ENCODE measurements around the gene ATP6V1A. TPM values are rescaled to one million over a fixed set of nuclear protein-coding genes. Genes with fewer than 3 reads are reported as not detected.
"Not testable (repeated sequence)": the region's sequence is repeated elsewhere in the genome, so short reads cannot be mapped to it uniquely, and the experiment has no call there.

ATP6V1A gene
- total RNA-seq, 1 donor from 2014 or later, result 46.6 TPM

DNA sequence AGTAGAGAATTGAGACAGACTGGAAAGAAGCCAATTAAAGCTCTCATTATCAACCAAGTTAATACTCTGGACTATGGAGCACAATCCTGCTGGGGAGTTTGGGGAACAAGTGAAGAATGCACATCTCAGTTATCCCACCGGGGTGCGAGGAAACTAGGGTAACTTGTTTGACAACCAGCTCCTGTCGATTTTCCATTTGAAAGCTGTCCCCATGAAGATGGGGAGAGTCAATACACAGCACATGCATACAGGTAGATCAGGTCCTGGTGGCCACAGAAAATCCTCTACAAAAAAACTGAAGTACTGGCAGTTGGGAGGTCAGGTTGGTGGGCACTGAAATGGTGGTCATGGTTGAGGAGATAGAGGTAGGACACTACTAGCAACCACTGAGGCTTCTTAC lies 66.0 kb downstream of the ATP6V1A start:
- intact Hi-C loops (cut with micrococcal nuclease), result no loop called here

DNA sequence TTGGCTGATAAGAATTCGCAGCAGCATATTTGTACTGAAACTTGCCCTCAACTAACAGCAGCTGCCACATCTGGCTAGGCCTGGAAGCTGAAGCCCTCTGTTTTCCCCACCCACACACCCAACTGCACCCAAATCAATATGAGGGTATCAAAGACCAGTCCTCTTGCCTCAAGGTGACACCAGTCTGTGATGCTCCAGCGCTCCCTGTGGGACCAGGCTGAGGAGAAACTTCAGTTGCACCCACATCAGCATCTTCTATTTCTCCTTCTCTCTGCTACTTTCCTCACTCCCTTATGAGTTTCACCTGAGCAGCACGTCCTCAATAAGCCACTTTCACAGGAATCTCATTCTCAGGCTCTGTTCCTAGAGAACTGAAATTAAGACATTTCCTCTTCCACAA lies 73.0 kb downstream of the ATP6V1A start:
- intact Hi-C loops (cut with micrococcal nuclease), result no loop called here

DNA sequence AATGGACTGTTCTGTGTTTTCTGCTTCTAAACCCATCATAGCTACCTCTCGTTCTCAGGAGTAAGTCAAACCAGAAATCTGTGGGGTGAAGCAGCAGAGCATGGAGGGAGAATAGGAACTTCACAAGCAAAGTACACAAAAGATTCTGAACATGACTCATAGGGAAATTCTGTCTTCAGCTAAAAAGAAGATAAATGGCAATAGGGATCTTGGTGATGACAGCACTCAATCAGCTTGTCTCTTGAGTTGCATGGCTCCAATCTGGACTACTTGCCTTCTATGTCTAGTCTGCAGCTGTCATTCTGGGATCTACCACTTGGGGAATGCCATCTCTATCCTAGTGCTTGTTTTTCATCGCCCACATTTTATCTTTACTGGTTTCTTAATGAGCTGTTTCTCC lies 78.3 kb downstream of the ATP6V1A start:
- intact Hi-C loops (cut with micrococcal nuclease), result no loop called here

- intact Hi-C loops (cut with micrococcal nuclease), result no loop called here
These were observed 81.8 kb downstream of the ATP6V1A start for GRCh38 chr3:113828600-113828999.

DNA sequence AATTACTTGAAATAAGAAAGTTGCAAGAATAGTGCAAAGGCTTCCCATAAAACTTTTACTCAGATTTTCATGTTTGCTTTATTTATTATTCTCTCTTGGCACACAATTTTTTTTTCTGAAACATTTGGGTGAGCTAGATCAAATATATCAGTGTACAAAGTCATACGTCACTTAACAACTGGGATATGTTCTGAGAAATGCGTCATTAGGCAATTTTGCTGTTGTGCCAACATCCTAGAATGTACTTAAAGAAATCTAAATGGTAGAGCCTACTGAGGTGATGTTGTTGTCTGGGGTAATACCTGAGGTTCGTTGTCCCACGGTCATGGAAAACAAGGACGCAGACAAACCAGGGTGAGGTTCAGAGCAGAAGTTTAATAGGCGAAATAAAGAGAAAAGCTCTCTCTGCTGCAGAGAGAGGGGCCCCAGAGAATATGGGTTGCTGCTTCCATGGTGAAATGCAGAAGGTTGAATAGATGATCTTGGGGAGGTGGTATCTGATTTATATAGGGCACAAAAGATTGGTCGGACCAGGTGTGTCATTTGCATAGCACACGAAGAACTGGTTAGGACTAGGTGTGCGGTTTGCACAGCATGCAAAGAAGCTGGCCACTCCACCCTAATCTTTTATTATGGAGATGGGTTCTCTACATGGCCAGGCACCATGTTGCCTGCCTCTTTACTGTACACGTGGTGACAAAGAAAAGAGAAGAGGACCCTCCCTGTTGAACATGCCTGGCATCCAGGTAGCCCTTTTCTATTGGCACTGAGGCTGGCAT lies 82.9 kb downstream of the ATP6V1A start:
- intact Hi-C loops (cut with micrococcal nuclease), result loop anchor here (10.0 kb wide), 1 partner anchor 385 kb away; no protein-coding TSS in a partner anchor

DNA sequence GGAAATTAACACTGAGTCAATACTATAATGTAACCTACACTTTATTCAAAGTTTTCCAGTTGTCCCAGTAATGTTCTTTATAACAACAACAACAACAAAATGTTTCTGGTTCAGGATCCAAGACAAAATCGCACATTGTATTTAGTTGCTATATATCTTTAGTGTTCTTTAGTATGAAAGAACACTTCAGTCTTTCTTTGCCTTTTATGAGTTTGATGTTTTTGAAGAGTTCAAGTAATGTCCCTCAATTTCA lies 84.2 kb downstream of the ATP6V1A start:
- intact Hi-C loops (cut with micrococcal nuclease), result loop anchor here (10.0 kb wide), 1 partner anchor 384 kb away; no protein-coding TSS in a partner anchor

DNA sequence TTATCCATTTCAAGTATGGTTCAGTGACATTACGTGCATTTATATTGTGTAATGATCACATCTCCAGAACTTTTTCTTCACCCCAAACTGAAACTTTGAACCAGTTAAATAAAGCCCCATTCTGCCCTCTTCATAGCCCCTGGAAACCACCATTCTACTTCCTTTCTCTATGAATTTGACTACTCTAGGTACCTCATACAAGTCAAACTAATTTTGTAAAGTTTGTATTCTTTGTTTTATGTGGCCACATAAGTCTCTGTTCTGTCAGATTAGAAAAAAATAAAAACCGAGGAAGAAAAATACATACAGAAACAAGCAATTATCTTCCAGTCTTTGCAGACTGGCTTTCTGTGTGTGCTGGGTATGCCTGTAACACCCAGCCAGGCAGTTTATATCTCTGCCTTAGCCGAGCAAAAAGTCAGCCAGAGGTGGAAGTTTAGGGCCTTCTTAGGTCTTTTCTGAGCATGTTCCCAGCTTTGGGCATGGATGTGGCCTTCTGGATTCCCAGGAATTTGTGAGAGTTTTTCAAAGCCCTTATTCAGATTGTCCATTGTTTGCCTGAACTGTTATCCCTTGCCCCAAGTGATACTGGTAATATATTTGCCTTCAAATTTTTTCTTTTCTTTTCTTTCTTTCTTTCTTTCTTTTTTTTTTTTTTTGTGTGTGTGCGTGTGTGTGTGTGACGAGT lies 85.8 kb downstream of the ATP6V1A start:
- intact Hi-C loops (cut with micrococcal nuclease), result loop anchor here (10.0 kb wide), 1 partner anchor 382 kb away; no protein-coding TSS in a partner anchor

GRCh38 chr3:113834983-113835382 lies 88.1 kb downstream of the ATP6V1A start:
- intact Hi-C loops (cut with micrococcal nuclease), result loop anchor here (5.0 to 10.0 kb wide), 2 partner anchors 380 to 783 kb away; no protein-coding TSS in a partner anchor

DNA sequence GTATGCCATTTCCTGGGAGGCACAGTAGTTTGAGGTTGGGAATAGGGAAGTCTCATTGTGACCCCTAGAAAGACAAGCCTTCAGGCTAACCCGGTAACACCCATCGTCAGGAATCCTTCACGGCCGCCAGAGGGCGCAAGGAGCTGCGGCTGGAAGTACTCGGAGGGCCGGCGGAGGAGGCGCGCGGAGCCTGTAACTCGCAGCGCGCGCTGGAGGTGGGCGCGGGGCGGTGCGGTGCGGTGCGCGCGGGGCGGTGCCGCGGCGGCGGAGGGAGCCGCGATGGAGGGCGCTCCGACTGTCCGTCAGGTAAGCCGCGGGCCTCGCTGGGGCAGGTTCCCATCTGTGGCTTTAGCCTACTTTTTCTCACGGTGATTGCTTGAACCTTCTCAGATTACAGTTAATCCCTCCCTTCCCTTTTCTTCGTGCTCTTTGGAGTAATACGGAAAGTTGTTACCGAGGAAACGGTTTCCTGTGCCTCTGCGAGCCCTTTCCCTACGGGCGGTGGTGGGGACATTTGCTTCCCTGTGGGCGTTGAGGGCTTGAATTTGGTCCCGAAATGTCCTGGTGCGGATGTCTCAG lies 91.9 kb downstream of the ATP6V1A start, which contains the start of gene GRAMD1C:
Gene GRAMD1C, plus strand, starts transcription at position 158 of the 579 bp plus-strand sequence. Its CDS starts 122 bp downstream, at position 280.
- intact Hi-C loops (cut with micrococcal nuclease), result loop anchor here (1.0 to 10.0 kb wide), 9 partner anchors 36 to 786 kb away; partner anchors contain the start of genes CCDC191, QTRT2 and USF3

DNA sequence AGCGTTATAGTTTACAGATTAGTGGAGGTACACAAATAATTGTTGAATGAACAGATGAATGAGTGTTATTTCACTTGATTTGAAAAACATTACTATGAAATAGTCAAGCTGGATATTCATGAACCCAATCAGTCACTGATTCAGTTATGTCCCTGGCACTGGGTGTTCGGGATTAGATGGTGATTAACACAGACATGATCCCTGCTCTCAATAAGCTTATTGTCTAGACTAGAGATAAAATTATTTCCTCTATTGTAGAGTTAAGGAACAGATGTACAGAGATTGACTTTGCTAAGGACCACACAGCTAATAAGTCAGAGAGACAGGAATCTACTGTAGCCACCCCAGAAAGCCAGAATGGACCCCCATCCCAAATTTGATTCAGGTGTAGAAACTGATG lies 92.7 kb downstream of the ATP6V1A start:
- intact Hi-C loops (cut with micrococcal nuclease), result loop anchor here (2.0 to 10.0 kb wide), 4 partner anchors 37 to 787 kb away; no protein-coding TSS in a partner anchor

- intact Hi-C loops (cut with micrococcal nuclease), result loop anchor here (1.0 kb wide), 4 partner anchors 69 to 574 kb away; no protein-coding TSS in a partner anchor
These were observed 97.9 kb downstream of the ATP6V1A start for GRCh38 chr3:113844622-113845222.

DNA sequence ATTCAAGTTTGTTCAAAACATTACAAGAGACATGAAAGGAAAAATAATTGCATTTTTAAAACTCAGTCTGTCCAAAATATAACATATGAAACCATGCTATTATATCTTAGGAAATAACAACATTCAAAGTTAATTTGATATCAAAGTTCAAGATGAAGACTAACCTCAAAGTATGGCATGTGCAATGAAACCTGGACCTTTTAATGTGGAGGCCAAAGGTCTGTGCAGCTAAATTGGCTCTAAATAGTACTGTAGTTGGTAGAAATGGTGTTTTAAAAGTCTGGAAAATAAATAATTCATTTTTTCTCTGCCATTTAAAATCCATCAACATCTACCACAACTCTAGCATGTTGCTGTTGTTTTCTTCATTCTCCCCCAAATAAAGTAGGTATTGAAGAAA lies 100.4 kb downstream of the ATP6V1A start:
- intact Hi-C loops (cut with micrococcal nuclease), result no loop called here

GRCh38 chr3:113847664-113848461 lies 101.0 kb downstream of the ATP6V1A start:
- intact Hi-C loops (cut with micrococcal nuclease), result no loop called here

GRCh38 chr3:113849071-113849470 lies 102.2 kb downstream of the ATP6V1A start:
- intact Hi-C loops (cut with micrococcal nuclease), result not testable (repeated sequence)

- intact Hi-C loops (cut with micrococcal nuclease), result not testable (repeated sequence)
These were observed 103.0 kb downstream of the ATP6V1A start for GRCh38 chr3:113849841-113850240.

DNA sequence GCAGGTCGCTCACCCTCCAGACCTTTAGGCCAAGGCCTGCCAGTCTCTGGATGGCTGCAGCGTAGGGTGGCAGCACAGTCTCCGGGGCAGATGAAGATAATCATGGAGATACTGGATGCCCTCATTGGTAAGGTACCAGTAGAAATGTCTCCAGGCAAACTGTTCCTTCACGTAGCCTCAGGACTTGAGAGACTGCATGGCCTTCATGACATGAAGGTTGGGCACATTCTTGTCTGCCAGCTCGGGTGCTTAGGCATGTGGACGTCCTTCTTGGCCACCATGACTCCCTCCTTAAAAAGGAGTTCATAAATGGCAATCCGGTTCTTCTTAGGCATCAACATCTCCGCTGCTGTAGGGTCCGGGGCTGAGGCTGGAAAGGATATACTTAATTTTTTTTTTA lies 103.6 kb downstream of the ATP6V1A start:
- intact Hi-C loops (cut with micrococcal nuclease), result not testable (repeated sequence)

GRCh38 chr3:113852506-113852905 lies 105.7 kb downstream of the ATP6V1A start:
- intact Hi-C loops (cut with micrococcal nuclease), result no loop called here
